ENCODE data around the gene SLC25A21. TPM values are rescaled to one million over a fixed set of nuclear protein-coding genes. Genes with fewer than 3 reads are reported as not detected.
"Not testable (repeated sequence)": the region's sequence is repeated elsewhere in the genome, so short reads cannot be mapped to it uniquely, and the experiment has no call there.

The SLC25A21 gene
- total RNA-seq, 1 donor from 2014 or later, result 0.24 TPM

GRCh38 chr14:37018571-37019240 is 153.7 kb downstream of the SLC25A21 start:
- intact Hi-C loops (cut with DNase I), result no loop called here
- no peak for DNase-seq (ENCODE audit: low spot score)

- no peak for DNase-seq (ENCODE audit: low spot score)
- intact Hi-C loops (cut with DNase I), result no loop called here
Observed at GRCh38 chr14:37013078-37013477, 159.3 kb downstream of the SLC25A21 start.

GRCh38 chr14:36998686-36999085 is 173.7 kb downstream of the SLC25A21 start:
- intact Hi-C loops (cut with DNase I), result no loop called here
- DNase-seq (ENCODE audit: low spot score), result no peak

GRCh38 chr14:36997843-36998242 is 174.6 kb downstream of the SLC25A21 start:
- no peak for DNase-seq (ENCODE audit: low spot score)
- intact Hi-C loops (cut with DNase I), result no loop called here

- DNase-seq (ENCODE audit: low spot score), result no peak
- intact Hi-C loops (cut with DNase I), result no loop called here
Observed at GRCh38 chr14:36996857-36997590, 175.4 kb downstream of the SLC25A21 start.

- no peak for DNase-seq (ENCODE audit: low spot score)
- intact Hi-C loops (cut with DNase I), result no loop called here
Observed at GRCh38 chr14:36996133-36996856, 176.1 kb downstream of the SLC25A21 start.

GRCh38 chr14:36989806-36990205 is 182.6 kb downstream of the SLC25A21 start:
- intact Hi-C loops (cut with DNase I), result no loop called here
- no peak for DNase-seq (ENCODE audit: low spot score)

GRCh38 chr14:36988989-36989388 is 183.4 kb downstream of the SLC25A21 start:
- DNase-seq (ENCODE audit: low spot score), result no peak
- intact Hi-C loops (cut with DNase I), result no loop called here

GRCh38 chr14:36988568-36988967 is 183.8 kb downstream of the SLC25A21 start:
- no peak for DNase-seq (ENCODE audit: low spot score)
- intact Hi-C loops (cut with DNase I), result no loop called here

GRCh38 chr14:36986407-36986806 is 186.0 kb downstream of the SLC25A21 start:
- no peak for DNase-seq (ENCODE audit: low spot score)
- intact Hi-C loops (cut with DNase I), result no loop called here

GRCh38 chr14:36981832-36982529 is 190.4 kb downstream of the SLC25A21 start:
- no peak for DNase-seq (ENCODE audit: low spot score)
- intact Hi-C loops (cut with DNase I), result no loop called here

- DNase-seq (ENCODE audit: low spot score); intact Hi-C loops (cut with DNase I): not testable (repeated sequence)
Observed at GRCh38 chr14:36980413-36980812, 192.0 kb downstream of the SLC25A21 start.

- DNase-seq (ENCODE audit: low spot score), result no peak
- intact Hi-C loops (cut with DNase I), result no loop called here
Observed at GRCh38 chr14:36979863-36980262, 192.5 kb downstream of the SLC25A21 start.

GRCh38 chr14:36976571-36977023 is 195.8 kb downstream of the SLC25A21 start:
- no peak for DNase-seq (ENCODE audit: low spot score)
- intact Hi-C loops (cut with DNase I), result no loop called here

GRCh38 chr14:36975834-36976233 is 196.6 kb downstream of the SLC25A21 start:
- no peak for DNase-seq (ENCODE audit: low spot score)
- intact Hi-C loops (cut with DNase I), result no loop called here

- intact Hi-C loops (cut with DNase I), result no loop called here
- DNase-seq (ENCODE audit: low spot score), result no peak
Observed at GRCh38 chr14:36974985-36975384, 197.4 kb downstream of the SLC25A21 start.

GRCh38 chr14:36973806-36974442 is 198.5 kb downstream of the SLC25A21 start:
- no peak for DNase-seq (ENCODE audit: low spot score)
- intact Hi-C loops (cut with DNase I), result no loop called here

GRCh38 chr14:36971263-36971855 is 201.0 kb downstream of the SLC25A21 start:
- intact Hi-C loops (cut with DNase I), result no loop called here
- DNase-seq (ENCODE audit: low spot score), result no peak

GRCh38 chr14:36967892-36968555 is 204.4 kb downstream of the SLC25A21 start:
- DNase-seq (ENCODE audit: low spot score), result no peak
- intact Hi-C loops (cut with DNase I), result no loop called here

Measured in cardiac septum (tissue), 1 donor.